Measurements from ENCODE around the gene VRK2. TPM values are rescaled to one million over a fixed set of nuclear protein-coding genes. Genes with fewer than 3 reads are reported as not detected.

The VRK2 gene
- polyA plus RNA-seq, 1 donor from 2014 or later = 0.45 TPM

DNA sequence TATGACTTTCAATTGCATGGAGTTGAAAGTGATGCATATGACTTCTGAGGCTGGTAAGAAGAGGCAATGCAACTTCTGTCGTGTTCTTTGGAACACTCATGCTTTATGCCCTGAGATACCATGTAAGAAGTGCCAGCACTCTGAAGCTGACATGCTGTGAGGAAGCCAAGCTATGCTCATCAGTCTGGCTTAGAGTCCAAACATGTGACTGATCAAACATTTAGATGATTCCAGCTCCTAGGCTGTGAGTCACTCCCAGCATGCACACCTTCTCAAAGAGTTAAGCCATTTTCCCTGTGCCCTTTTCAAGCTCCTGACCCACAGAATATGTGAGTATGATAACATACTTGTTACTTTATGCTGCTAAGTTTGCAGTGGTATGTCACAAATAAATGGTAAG lies 15.8 kb upstream of the VRK2 start:
- TF ChIP-seq CTCF (IDR thresholded peaks at IDR 0.05; ENCODE audit: poor library complexity, severe bottlenecking) (no peak), MXI1 (conservative IDR thresholded peaks at IDR 0.05; ENCODE audit: poor library complexity, severe bottlenecking) (no peak), EP300 (conservative IDR thresholded peaks at IDR 0.05; ENCODE audit: poor library complexity, severe bottlenecking) (no peak), POLR2AphosphoS5 (IDR thresholded peaks at IDR 0.05) (no peak), REST (IDR thresholded peaks at IDR 0.05; ENCODE audit: borderline replicate concordance) (no peak), EZH2 (IDR thresholded peaks at IDR 0.05; ENCODE audit: borderline replicate concordance, insufficient read depth, low read length, poor library complexity, severe bottlenecking) (no peak), TAF1 (IDR thresholded peaks at IDR 0.05; ENCODE audit: low read depth) (no peak)

GRCh38 chr2:58032016-58032763 lies 14.4 kb upstream of the VRK2 start:
- H3K4me2 ChIP-seq (ENCODE audit: low read length) = no peak overlapping the region
- no peak for TF ChIP-seq EZH2 (IDR thresholded peaks at IDR 0.05; ENCODE audit: borderline replicate concordance, insufficient read depth, low read length, poor library complexity, severe bottlenecking)
- TF ChIP-seq RAD21 (conservative IDR thresholded peaks at IDR 0.05) = no peak
- TF ChIP-seq CTCF (IDR thresholded peaks at IDR 0.05; ENCODE audit: poor library complexity, severe bottlenecking) = no peak
- TF ChIP-seq REST (IDR thresholded peaks at IDR 0.05; ENCODE audit: borderline replicate concordance) = no peak
- no peak for TF ChIP-seq EP300 (conservative IDR thresholded peaks at IDR 0.05; ENCODE audit: poor library complexity, severe bottlenecking)
- TF ChIP-seq MXI1 (conservative IDR thresholded peaks at IDR 0.05; ENCODE audit: poor library complexity, severe bottlenecking) = no peak
- no peak for TF ChIP-seq POLR2AphosphoS5 (IDR thresholded peaks at IDR 0.05)
- no peak for TF ChIP-seq SMC3 (conservative IDR thresholded peaks at IDR 0.05; ENCODE audit: poor library complexity)
- TF ChIP-seq TAF1 (IDR thresholded peaks at IDR 0.05; ENCODE audit: low read depth) = no peak
- H3K9me2 ChIP-seq (ENCODE audit: insufficient read depth, low read length) = no peaks in the 10 kb centered on the region
- H3K4me3 ChIP-seq (ENCODE audit: low read length) = no peak overlapping the region
- H3K36me3 ChIP-seq (ENCODE audit: insufficient read depth, low read length) = no peaks in the 10 kb centered on the region
- H3K9ac ChIP-seq (ENCODE audit: low read length) = no peak overlapping the region
- H4K20me1 ChIP-seq (ENCODE audit: insufficient read depth) = no peaks in the 10 kb centered on the region
- H2AFZ ChIP-seq (ENCODE audit: low read depth, low read length) = no peak overlapping the region
- H3F3A ChIP-seq (ENCODE audit: insufficient read depth, low read length, poor library complexity, severe bottlenecking) = no peaks in the 10 kb centered on the region
- no peaks in the 10 kb centered on the region for H3K27me3 ChIP-seq (ENCODE audit: insufficient read depth, low read depth, low read length)
- H3K79me2 ChIP-seq (replicated peaks; ENCODE audit: insufficient read depth, low read length) = no peaks in the 10 kb centered on the region
- no peaks in the 10 kb centered on the region for H3K9me3 ChIP-seq (ENCODE audit: low read length)
- H3K27ac ChIP-seq (ENCODE audit: low read length) = no peak overlapping the region

More for the DNA sequence above, 15.8 kb upstream of the VRK2 start:
- no peak overlapping the region for H3K4me3 ChIP-seq (ENCODE audit: low read length)
- H4K20me1 ChIP-seq (ENCODE audit: insufficient read depth) = no peaks in the 10 kb centered on the region
- H3K36me3 ChIP-seq (ENCODE audit: insufficient read depth, low read length) = no peaks in the 10 kb centered on the region
- no peaks in the 10 kb centered on the region for H3K9me2 ChIP-seq (ENCODE audit: insufficient read depth, low read length)
- H3K9me3 ChIP-seq (ENCODE audit: low read length) = no peaks in the 10 kb centered on the region
- H3K79me2 ChIP-seq (replicated peaks; ENCODE audit: insufficient read depth, low read length) = no peaks in the 10 kb centered on the region
- H3K27me3 ChIP-seq (ENCODE audit: insufficient read depth, low read depth, low read length) = no peaks in the 10 kb centered on the region
- H3K4me2 ChIP-seq (ENCODE audit: low read length) = no peak overlapping the region
- no peak overlapping the region for H2AFZ ChIP-seq (ENCODE audit: low read depth, low read length)
- no peak overlapping the region for H3K9ac ChIP-seq (ENCODE audit: low read length)
- no peak overlapping the region for H3K27ac ChIP-seq (ENCODE audit: low read length)
- no peaks in the 10 kb centered on the region for H3F3A ChIP-seq (ENCODE audit: insufficient read depth, low read length, poor library complexity, severe bottlenecking)
